GM12878 (cell line): ENCODE data around the gene CARD9.

Source experiments
- CHD2 ChIP-seq: IDR thresholded peaks from 2 replicates; pipeline ENCODE4 v1.6.1; 2011; ENCODE audit warnings: low read depth, low read length, improper control_type of control experiment, borderline replicate concordance
- EZH2 ChIP-seq: IDR thresholded peaks from 2 replicates; pipeline ENCODE4 v1.6.1; 2012; ENCODE audit warnings: low read depth, mild to moderate bottlenecking, control low read depth, inconsistent platforms, low read length, borderline replicate concordance; ENCODE audit not compliant: control insufficient read depth
- FOS ChIP-seq: IDR thresholded peaks from 3 replicates; pipeline ENCODE4 v1.6.1; 2011; ENCODE audit warnings: borderline replicate concordance; ENCODE audit not compliant: insufficient read length; ENCODE audit errors: extremely low read depth
- MTA3 ChIP-seq: IDR thresholded peaks from 2 replicates; pipeline ENCODE4 v1.6.1; 2012; ENCODE audit warnings: low read length, inconsistent platforms, borderline replicate concordance
- MXI1 ChIP-seq: fragments of 150-350 bp; IDR thresholded peaks from 2 replicates; pipeline ENCODE4 v1.6.1; 2011; ENCODE audit warnings: low read depth, mild to moderate bottlenecking, inconsistent platforms, low read length, improper control_type of control experiment
- RFX5 ChIP-seq: IDR thresholded peaks from 2 replicates; pipeline ENCODE4 v1.6.1; 2011; ENCODE audit warnings: low read depth, low read length, improper control_type of control experiment
- TCF12 ChIP-seq: IDR thresholded peaks from 2 replicates; pipeline ENCODE4 v1.6.1; 2011; ENCODE audit warnings: low read depth, mild to moderate bottlenecking, low read length
- TF ChIP-seq, protein P1 (sequence below): fragments of 450-650 bp; IDR thresholded peaks from 2 replicates; pipeline ENCODE4 v1.6.1; 2017; ENCODE audit warnings: mild to moderate bottlenecking
- TF ChIP-seq, protein P2 (sequence below), 3 experiments: IDR thresholded peaks in 2 of 3; conservative IDR thresholded peaks in 1 of 3; 2 replicates each; pipeline ENCODE4 v1.5.1; 2011; ENCODE audit warnings: low read depth in 3 of 3, low read length in 3 of 3, mild to moderate bottlenecking in 3 of 3, control low read depth in 2 of 3, moderate library complexity in 2 of 3, inconsistent platforms in 1 of 3, mixed read lengths in 1 of 3; ENCODE audit not compliant: control insufficient read depth in 2 of 3, insufficient read depth in 1 of 3; ENCODE audit errors: extremely low read depth in 1 of 3

DNA sequence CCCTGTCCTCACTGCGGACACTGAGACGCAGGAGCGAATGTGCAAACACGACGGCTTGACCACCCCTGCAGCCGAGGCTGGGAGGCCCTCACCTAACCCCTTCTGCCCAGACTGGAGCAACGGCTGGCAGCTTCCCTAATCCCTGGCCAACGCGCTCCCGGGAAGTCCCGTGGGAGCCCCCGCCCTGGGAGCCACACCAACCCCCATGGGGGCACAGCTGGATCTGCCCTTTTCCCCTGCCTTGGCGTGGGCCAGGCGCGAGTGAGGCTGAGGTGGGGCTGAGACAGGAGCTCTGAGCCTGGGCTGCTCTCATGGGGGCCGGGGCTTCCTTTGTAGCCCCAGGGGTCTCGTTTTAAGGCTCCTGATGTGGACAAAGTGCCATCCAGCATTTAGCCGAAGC is 5.3 kb downstream of the CARD9 start:
- TF ChIP-seq, protein P1, sequence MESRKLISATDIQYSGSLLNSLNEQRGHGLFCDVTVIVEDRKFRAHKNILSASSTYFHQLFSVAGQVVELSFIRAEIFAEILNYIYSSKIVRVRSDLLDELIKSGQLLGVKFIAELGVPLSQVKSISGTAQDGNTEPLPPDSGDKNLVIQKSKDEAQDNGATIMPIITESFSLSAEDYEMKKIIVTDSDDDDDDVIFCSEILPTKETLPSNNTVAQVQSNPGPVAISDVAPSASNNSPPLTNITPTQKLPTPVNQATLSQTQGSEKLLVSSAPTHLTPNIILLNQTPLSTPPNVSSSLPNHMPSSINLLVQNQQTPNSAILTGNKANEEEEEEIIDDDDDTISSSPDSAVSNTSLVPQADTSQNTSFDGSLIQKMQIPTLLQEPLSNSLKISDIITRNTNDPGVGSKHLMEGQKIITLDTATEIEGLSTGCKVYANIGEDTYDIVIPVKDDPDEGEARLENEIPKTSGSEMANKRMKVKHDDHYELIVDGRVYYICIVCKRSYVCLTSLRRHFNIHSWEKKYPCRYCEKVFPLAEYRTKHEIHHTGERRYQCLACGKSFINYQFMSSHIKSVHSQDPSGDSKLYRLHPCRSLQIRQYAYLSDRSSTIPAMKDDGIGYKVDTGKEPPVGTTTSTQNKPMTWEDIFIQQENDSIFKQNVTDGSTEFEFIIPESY, result no peak
- TF ChIP-seq MTA3 (no peak), CHD2 (no peak), TCF12 (no peak), FOS (no peak), MXI1 (no peak), EZH2 (no peak), RFX5 (no peak)
- TF ChIP-seq, protein P2, sequence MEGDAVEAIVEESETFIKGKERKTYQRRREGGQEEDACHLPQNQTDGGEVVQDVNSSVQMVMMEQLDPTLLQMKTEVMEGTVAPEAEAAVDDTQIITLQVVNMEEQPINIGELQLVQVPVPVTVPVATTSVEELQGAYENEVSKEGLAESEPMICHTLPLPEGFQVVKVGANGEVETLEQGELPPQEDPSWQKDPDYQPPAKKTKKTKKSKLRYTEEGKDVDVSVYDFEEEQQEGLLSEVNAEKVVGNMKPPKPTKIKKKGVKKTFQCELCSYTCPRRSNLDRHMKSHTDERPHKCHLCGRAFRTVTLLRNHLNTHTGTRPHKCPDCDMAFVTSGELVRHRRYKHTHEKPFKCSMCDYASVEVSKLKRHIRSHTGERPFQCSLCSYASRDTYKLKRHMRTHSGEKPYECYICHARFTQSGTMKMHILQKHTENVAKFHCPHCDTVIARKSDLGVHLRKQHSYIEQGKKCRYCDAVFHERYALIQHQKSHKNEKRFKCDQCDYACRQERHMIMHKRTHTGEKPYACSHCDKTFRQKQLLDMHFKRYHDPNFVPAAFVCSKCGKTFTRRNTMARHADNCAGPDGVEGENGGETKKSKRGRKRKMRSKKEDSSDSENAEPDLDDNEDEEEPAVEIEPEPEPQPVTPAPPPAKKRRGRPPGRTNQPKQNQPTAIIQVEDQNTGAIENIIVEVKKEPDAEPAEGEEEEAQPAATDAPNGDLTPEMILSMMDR (IDR thresholded peaks at IDR 0.05 in 2 of 3, conservative IDR thresholded peaks at IDR 0.05 in 1 of 3; ENCODE audit: control insufficient read depth in 2 of 3, extremely low read depth in 1 of 3, insufficient read depth in 1 of 3, low read depth in 3 of 3, low read length in 3 of 3), result no peak
